NCI-H1930 (cell line): ENCODE data around the gene SH2D4B.

Experiments
- DNase-seq, 2 experiments: peaks; one replicate each; lab custom pipeline; 2025; lab: John Stamatoyannopoulos, UW

SH2D4B gene

DNA sequence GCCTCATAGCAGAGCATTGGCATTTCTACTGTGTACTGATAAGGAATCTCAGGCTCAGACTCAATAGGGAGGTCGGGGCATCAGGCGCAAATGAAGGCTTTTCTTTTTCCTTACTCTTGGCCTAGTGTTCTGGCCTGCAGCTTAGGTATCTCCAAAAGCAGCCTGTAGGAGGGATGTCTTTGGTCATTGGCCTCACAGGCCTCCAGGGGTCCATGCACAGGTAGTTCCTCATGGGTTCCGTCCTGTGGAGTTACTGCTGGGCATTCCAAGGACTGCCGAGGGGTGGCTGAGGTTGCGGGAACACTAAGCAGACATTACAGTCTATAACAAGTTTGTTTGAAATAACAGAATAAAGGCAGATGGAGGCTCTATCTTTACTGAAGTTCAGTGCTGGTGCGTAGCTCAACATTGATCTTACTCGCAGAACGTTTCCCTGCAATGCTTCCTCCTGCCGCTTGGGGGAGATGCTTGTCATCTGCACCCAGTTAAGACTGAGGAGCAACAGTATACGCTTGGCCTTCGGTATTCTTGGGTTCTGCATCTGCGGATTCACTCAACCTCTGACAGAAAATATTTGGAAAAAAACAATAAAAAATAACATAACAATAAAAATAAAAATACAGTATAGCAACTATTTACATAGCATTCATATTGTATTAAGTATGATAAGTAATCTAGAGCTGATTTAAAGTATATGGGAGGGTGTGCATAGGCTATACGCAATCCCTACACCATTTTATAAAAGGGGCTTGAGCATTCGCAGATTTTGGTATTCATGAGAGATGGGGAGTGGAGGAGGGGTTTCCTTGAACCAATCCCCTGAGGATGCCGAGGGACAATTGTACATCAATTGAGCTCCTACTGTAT lies 58.9 kb downstream of the SH2D4B start:
- peak in 1 of 2 experiments; percentile 6 for DNase-seq

DNA sequence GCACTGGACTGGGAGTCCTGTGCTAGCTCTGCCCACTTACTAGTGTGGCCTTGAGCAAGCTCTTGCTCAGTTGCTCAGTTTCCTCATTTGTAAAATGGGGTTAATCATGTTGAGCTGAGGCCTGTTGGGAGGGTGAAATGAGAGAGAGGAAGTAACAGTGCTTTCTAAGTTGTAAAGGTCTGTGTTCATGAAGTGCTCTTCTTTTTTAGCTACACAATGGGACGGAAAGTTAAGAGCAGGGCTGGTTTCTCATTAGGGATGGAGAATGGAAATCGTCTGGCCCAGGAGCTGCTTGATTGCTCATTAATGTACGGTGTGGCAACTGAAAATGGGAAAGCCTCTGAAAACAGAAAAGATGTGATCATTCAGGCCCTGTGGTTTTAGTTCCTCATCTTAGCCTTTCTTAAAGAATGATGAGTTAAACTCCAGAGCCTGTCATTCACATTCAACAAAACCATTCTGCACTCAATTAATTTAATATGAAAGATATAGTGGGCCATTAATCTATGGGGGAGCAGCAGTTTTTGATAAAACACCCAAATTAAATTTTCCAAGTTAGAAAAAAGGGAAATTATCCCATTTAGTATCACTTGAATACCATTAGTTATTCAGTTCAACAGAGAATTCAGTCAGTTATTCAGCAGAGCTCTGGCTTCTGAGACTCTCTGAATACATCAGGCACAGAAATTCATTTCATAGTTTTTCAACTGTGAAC lies 60.5 kb downstream of the SH2D4B start:
- DNase-seq, result no peak

DNA sequence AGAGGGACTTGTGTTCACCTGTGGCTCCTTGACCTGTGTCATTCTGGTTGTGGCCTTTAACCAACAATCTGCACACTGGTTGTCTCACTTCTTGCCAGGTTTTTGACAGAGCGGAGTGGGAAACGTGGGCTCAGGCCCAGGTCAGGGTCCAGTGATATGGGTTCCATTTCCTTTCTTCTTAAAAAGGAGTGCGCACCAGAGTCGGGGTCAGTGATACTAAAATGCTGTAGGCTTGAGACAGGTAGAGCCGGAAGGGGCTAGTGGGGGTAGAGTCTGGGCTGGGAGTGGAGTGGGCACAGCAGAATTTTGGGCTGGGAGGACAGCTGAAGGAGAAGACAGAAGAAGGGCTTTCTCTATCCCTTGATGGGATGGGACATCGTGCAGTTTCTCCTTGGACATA lies 61.2 kb downstream of the SH2D4B start:
- no peak for DNase-seq

DNA sequence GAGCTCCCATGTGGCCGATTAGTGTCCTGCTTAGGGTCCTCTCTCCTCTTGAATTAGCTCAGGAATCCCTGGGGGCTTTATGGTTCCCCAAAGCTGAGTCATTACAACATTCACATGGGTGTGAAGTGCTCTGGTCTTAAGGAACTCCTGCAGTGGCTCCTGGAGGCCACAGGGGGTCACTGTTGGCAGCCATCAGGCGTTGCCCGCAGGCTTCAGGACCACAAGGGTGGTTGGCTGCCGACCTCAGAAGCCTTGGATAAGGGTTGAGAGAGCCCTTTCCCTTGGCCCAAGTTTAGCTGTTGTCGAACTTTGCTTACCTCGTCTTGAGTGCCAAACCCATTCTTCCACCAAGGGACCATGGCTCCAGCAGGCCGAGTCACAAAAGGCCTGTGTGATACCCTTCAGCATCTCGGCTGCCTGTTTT lies 61.7 kb downstream of the SH2D4B start:
- DNase-seq, result no peak

DNA sequence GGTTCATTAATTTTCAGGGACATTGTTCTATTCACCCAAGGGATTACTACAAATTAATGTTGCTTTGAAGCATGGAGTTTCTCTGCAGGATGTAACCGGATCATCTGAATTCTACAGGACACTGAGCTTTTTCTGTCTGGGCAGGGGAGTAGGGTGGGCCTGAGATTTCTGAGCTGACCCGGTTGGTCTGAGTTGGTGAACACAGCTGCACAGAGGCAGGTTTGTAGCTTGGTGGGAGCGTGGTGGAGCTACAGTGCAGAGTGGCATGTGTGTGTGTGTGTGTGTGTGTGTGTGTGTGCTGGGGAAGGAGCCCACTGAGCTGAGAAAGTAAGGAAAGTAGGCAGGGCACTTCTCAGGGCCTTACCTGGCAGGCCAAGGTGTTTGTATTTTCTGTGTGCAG lies 62.6 kb downstream of the SH2D4B start:
- DNase-seq, result no peak

DNA sequence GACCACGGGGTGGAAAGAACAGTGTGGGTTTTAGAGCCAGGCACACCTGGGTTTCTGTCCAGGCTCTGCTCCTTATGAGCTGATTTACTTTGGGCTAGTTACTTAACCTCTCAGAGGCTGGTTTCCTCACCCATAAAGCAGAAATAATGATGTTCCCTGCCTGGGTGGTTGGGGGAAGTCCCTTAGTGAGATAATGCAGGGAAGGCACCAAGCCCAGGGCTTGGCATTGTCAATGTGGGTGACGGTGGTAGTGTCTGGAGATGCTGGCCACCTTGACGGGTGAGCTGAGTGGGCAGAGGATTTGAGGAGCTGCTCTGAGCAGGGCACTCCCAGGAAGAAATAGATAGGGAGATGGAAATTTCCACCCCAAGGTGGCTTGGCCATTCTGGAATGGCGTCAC lies 65.2 kb downstream of the SH2D4B start:
- DNase-seq, result no peak

DNA sequence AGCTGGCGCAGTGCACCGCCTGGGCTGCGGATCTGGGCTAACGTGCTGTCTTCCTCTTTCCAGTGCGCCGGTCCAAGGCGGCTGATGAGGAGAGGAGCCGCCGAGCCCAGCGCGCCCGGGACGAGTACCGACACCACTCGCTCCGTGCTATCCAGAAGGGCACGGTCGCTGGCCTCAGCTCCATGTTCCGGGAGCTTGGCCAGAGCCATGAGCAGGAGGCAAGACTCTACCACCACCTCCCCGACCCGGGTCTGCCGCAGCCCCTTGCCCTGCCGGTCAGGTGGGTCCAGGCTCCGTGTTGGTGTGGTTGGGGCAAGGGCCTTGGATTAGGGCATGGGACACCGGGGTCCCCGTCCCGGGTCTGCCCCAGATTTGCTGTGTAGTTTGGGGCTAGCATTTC lies 65.8 kb downstream of the SH2D4B start:
- no peak for DNase-seq

DNA sequence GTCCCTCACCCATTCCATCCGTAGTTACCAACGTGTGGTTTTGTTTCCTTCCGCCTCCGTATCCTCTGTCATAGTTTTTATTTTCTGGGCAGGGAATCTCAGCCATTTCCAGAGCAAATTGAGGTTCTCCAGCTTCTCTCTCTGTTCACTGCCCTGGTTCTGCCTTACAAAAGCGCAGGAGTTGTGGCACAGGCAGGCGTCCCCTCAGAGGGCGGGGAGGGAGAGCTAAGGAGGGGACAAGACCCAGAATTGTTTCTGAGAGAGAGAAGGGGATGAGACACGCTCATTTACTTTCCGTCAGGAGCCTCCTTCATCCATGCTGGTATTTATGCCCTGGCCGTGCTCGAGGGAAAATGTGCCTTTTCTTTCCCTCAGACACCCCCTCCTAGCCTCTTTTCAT lies 71.0 kb downstream of the SH2D4B start:
- no peak for DNase-seq

DNA sequence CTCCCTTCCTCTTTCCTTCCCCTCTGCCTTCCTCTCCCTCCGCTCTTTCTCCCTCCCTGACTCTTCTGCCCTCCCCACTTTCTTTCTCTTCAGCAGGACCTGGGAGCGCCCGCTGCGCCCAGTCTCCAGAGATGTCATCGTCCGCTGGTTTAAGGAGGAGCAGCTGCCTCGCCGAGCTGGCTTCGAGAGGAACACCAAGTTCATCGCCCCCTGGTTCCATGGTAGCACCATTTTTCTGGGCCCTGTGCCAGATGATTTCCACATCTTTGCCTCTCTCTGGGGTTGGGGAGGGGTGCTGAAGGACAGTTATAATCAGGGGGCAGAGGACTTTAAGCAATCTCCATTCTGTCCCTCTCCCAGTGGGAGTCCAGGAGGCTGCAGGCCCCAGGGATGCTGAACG lies 71.6 kb downstream of the SH2D4B start:
- no peak for DNase-seq

DNA sequence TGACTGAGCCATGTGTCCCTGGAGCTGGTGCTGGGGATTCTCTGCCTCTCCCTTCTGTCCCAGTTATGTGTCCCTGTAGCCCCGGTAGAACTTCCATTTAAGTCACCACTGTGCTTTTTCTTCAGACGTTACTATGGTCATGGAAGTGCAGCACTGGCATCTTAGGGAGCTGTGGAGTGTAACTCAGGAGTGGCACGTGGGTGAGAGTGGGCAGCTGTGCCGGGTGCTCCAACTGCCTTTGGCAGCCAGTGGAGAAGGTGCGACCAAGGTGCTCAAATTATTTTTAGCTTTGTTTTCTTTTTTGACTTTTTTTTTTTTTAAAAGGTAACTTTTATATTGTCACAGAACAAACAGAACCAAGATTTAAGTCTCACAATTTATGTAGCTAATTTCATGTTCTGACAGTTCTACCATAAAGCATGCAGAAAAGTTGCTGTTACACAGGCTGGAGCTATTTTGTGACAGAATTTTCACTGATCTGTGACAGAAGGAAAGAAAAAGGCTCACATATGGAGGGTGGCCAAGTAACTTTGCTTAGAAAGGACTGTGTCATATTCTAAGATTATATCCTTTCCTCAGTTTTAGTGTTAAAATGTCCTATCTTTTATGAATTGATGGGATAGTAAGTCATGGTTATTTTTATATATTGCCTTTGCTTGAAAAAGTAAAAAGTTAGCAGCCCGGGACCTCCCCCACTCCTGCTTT lies 73.9 kb downstream of the SH2D4B start:
- DNase-seq, result no peak

DNA sequence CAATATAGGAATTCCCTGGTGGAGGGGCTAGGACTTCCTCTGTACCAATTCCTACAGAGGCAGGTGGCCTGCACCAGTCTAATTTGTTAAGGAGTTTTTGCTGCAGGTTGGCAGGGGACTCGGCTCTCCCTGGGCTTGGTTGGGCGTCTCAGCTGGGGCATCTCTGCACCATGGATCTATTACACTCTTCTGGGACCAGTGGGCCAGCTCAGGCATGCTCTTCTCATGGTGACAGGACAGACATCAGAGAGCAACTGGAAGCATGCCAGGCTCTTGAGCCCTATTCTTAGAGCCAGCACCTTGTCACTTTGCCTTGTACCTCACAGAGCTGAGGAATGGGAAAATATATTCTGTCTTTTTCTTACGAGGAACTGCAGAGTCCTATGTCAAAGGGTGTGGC lies 74.6 kb downstream of the SH2D4B start:
- DNase-seq, result no peak

DNA sequence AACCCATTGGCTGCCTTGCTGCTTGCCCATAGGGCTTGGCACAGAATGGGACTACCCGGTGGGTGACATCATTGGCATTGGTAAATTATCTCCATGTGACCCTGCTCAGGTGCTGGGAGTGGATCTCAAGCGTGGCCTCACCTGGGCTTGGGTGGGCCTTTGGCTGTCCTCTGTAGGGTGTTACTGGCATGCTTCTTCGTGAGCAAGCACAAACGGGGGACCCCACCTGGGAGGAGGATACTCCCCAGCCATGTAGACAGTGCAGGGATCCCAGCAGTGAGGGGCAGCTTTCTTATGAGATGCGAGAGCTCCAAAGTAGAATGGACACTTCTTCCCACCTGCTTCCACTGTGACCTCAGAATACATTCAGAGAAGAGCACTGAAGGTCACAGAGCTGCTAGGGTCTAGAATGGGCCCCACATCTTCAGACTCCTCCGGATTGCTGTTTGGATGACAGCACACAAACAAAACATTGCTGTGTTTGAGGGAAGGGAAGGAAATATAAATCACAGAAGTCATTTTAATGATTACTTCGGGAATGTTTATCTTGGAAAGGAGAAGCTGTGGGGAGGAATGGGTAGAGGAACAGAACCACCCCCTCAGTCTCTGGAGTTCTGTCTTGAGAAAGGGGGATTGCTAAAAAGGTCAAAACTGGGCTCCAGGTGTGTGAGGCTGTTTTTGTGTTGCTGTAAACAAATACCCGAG lies 75.9 kb downstream of the SH2D4B start:
- no peak for DNase-seq

DNA sequence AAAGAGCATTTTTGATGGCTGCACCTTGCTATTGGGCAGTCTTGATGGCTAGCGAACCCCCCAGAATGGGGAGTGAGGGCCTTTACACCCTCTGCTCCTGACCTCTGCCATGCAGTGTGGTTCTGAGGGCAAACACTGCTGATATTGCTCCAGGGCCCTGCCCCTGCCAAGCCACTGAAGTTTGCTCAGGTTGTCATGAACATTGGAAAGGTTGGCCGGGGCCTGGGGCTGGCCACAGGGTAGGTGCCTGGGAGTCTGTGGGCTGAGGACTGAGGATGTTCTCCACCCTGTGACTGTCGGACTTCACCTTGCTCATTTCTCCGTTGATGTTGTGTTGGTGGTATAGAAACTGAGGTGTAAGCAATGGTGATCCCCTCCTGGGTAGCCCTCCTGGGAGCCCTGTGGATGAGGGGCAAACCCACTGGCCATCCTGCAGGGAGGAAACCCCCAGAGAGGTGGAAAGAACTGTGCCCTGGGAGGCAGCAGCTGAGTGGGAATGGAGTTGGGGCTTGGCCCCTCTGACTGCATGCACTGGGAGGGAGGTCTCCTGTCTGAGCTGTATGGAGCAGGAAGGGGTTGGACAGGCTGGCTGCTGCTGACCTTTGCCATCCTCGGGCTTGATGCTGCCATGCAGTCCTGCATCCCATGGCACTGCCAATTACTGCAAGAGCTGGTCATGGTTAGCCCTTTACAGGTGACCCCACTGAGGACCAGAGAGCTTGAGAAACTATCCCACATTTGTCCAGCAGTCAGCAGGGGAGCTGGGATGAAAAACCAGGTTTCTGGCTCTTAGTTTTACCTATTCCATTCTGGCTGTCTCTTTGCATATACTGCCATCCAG lies 77.1 kb downstream of the SH2D4B start:
- no peak for DNase-seq

DNA sequence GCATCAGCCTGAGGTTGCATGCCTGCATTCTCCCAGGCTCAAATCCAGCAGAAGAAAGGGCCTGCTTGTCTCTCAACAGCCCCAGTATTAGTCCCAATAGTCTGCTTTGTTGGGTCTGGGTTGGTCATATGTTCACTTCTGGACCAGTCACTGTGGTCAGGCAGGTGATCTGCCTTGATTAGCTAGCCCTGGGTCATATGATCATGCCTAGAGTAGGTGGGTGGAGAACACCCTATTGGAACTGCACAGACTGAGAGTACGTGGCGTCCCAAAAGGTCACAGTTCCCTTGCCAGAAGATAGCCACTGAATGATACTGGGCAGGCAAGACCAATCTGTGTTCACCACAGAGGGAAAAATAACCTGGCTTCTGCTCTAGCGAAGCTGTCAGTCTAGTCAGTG lies 80.1 kb downstream of the SH2D4B start:
- DNase-seq, result no peak

DNA sequence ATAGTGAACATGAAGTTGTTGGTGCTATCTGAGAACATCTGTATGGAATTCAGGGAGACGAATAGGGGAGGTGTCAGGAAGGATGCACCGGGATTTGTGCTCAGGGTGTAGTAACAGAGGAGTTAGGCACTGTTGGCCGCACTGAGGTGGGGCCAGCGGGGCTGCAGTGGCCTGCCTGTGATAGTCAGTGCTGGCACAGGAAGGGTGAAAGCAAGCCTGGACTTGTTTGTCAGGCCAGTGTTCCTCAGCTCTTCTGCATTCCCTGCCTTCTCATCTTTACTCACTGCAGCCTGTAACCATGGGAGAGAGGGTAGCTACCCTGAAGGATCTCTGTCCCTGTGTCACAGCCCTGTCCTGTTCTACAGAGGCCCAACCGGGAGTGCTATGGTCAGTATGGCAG lies 81.3 kb downstream of the SH2D4B start:
- DNase-seq, result no peak

DNA sequence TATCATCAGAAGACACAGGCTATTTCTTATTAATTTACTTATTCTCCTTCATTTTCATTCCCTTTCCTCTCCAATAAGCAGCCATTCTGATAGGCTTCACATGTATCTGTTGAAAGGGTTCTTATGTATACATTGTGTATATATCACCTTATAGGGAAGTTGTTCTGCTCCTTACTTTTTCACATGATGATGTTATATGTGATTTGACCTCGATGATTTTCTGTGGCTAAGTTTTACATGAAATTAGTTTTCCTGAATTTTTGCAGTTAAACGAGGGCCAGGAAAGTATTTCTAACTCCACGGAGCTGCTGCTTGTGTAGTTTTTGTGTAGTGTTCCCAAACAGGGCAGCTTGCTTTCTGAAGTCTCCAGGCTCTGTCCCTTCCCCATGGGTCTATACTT lies 84.5 kb downstream of the SH2D4B start:
- no peak for DNase-seq

DNA sequence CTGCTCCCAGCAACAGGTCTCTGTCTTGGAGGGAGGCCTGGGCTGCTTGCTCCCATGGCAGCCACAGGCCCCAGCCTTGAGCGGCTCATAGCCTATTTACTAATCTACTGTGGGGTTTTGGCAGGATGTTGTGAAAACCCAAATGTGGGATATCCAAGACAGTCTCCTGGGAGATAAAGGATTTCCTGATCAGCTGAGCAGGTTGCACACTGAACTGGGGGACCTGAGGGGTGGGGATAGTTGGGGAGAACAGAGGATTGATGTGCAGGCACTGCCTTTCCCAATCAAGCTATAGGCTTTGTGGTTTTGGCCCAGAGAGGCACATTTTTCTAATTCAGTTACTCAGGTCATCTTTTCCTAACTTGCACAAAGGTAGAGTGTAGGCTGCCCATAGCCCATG lies 92.6 kb downstream of the SH2D4B start:
- no peak for DNase-seq

DNA sequence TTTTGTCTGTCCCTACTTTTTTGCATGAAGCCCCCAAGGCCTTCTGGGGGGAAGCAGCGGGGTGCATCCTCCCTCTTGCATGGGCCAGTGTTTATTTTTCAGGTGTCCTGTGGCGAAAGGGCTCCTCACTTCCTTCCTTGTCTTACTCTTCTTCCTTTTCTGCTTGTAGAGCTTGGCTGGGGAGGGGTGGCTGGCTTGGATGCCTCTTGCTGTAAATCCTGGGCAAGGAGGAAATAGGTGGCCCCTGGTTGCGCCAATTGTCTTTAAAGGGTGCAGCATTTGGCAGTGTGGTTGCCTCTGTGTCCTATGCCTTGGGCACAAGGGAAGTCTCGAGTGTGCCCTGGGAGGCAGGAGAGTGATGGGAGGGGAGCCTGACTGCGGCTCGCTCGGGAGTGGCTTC lies 95.0 kb downstream of the SH2D4B start:
- DNase-seq, result no peak

DNA sequence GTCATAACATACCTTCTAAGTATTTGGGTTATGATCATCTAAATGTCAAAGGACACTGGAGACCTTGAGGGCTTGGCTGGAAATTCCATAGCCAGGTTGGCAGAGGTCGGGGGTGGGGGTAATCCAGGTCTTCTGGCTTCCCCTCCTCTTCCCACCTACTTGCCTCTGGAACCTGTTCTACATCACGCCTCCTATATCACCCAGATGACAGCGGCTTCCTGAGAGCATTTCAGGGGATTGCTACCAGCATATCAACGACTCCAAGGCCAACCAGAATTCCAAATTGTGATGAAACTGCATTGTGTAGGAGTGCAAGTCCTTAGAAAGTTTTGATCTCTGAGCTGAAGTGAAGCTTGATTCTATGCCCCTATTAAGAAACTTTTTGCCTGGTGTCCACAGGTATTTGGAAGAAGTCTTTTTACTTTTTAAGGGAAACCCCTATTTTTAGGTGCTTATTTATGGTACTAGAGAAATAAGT lies 95.7 kb downstream of the SH2D4B start:
- DNase-seq, result no peak

DNA sequence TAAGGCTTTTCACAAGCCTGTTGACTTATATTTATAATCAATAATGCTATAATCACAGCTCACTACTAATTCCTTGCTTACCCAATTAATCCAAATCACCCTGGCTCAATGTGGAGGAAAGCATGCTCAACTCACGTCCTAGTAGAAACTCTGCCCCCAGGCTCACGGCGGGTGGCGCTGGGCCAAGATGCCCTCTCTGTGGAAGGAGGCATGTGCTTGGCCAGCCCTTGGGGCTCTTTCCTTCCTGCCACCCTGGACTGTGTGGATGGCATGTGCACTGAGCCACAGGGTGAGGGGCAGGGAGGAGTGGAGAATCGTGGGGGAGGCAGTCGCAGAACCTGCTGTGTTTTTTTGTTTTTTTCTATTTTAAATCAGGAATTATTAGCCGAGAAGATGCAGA lies 96.2 kb downstream of the SH2D4B start:
- DNase-seq, result no peak

DNA sequence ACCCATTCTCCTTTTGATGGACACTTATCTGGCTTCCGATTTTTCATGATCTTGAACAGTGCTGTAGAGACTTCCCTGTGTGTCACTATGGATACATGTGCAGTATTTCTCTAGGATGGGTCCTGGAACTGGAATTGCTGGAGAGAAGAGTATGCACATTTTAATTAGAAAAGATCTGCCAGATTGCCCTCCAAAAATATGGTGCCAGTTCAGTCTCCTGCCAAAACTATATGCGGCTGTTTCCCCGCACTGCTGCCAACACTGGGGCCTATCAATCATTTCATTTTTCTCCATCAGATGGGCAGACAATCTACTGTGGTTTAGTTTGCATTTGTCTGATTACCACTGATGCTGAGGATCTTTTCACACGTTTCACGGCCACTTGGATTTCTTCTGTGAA lies 105.0 kb downstream of the SH2D4B start:
- DNase-seq, result no peak
